HG02623 (cell line): ENCODE results near the gene GNB5.
"Not testable (repeated sequence)": the region's sequence is repeated elsewhere in the genome, so short reads cannot be mapped to it uniquely, and the experiment has no call there.

ENCODE experiments used
- ATAC-seq: cut with Tn5 transposase; IDR thresholded peaks from one replicate; pipeline ENCODE4 v1.9.1; 2021; ENCODE audit warnings: moderate library complexity; ENCODE audit not compliant: unreplicated experiment

Gene GNB5

DNA sequence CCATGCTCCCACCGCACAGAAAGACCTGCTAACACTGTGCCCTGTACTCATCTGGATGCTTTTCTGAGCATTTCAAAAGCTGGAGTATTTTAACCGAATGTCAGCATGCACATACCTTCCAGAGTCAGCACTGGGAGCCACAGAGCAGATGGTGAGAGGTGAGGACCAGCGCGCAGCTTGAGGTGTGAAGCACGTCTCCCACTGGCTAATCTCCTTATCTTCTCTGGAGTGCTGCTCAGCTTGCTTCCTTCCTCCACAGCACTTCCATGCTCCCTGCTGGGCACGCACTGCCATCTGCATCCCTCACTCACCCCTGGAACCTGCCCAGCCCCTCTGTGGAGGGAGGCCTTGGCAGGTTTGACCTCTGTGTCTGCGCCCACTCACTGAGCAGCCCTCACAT is at the start of gene GNB5:
GNB5 (minus strand) TSS at position 186 of the 400 bp plus-strand sequence. CDS start 6,716 bp downstream, outside the sequence.
- ATAC-seq = no peak

DNA sequence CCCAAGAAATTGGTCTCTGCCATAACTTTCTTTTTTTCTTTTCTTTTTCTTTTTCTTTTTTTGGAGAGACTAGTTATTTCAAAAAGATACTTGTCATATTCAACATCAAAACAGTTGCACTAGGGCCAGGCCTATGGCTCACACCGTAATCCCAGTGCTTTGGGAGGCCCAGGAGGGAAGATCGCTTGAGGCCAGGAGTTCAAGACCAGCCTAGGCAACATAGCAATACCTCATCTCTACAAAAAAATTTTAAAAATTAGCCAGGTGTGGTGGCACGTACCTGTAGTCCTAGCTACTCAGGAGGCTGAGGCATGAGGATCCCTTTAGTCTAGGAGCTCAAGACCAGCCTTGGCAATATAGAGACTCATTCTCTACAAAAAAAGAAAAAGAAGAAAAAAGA is 49.0 kb upstream of the GNB5 start:
- ATAC-seq = no peak

DNA sequence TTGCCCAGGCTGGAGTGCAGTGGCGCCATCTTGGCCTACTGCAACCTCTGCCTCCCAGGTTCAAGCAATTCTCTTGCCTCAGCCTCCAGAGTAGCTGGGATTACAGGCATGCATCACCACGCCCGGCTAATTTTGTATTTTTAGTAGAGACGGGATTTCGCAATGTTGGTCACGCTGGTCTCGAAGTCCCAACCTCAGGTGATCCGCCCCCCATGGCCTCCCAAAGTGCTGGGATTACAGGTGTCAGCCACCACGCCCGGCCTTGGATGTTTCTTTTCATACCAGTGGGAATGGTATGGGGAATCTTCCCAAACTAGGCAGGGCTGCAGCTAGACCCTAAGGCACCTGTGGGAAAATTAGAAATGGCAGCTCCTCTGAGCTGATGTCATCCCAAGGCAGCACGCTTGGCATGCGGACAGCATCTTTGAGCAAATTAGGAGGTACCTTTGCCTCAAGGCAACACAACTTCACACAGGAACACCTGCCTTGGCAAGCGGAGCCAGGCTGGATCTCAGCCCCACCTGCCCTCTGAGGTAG is 47.9 kb upstream of the GNB5 start:
- ATAC-seq = not testable (repeated sequence)

DNA sequence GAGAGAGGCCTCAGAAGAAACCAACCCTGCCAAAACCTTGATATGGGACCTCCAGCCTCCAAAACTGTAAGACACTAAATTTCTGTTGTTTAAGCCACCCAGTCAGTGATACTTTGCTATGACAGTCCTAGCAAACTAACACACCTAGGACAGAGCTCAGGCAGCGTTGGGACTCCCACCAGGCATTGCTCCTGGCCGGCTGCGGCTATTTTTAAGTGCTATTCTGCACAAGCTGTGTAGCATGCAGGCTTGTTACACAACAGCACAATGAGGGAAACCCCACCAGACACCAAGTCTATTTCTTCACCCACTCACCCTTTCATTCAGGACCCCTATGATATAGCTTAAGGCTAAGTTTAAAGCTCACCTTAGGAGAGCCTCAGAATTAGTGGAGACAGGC is 47.0 kb upstream of the GNB5 start:
- no peak for ATAC-seq

DNA sequence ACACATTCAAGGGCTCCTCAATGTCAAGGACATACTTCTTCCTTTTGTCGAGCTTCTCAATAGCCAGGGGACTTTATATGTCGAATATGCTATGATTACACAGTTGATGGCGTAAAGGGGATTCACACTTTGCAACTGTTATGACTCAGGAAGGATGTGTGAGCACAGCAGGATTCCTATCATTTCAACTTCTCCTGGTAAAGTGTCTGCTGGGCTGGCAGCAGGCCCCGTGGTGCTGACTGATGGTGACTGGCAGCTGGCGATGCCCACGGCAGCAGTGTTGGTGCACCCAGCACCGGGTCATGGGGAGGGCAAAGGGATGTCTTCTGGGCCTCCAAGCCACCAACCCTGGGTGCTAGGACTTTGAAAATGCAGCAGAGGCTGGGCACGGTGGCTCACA is 44.8 kb upstream of the GNB5 start:
- no peak for ATAC-seq

DNA sequence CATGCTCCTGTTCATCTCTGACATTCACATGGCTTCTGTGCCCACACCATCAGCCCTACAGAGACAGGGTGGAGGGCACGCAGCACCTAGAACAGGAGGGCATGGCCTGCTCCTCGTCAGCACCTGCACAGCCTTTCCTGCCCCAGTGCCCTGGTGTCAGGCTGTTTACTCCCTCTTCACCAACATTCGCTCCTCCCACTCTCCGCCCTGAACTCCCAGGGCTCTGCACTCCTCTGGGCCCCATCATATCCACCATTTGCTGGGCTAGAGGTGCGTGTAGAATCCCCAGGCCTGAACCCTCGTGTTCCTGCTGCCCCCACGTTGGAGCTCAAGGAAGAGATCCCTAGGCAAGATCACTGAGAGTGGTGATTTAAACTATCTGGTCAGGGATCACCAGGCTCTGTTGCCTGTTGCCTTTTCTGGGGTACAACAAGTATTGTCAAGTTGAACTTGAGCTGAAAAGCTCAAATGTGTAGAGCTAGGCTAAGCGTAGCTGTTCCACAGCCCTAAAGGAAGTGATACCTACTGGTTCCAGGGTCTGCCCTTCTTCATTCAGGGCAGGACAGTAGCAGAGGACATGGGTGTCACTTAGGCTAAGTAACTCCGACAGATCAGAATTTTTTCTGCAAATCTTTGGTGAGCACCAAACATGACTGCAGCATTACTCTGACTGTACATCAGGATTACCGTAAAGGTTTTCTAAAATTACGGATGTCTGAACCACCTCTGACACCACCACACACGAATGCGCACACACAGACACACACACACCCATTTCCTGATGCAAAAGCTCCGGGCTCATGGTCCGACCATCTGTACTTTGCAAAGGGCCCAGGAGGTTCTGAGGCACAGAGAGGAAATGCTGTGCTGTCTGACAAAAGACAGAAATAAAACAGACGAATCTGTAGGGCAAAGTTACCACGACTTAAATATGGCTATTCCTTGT is 43.7 kb upstream of the GNB5 start:
- ATAC-seq = peak; percentile 40

DNA sequence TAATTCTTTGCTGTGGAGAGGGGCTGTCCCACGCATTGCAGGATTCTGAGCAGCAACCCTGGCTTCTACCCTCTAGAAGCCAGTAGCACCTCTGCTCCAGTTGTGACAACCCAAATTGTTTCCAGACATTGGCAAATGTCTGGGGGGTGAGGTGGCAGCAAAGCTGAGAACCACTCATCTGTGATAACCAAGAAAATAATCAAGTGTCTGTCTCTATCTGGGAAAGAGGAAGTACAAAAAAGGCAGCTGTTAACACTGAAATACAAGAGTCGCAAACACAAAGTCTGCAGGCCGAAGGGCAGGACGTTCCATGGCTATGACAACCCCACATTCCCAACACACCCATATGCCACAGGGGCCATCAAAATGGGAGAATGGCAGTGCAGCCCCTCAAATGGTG is 42.2 kb upstream of the GNB5 start:
- no peak for ATAC-seq

DNA sequence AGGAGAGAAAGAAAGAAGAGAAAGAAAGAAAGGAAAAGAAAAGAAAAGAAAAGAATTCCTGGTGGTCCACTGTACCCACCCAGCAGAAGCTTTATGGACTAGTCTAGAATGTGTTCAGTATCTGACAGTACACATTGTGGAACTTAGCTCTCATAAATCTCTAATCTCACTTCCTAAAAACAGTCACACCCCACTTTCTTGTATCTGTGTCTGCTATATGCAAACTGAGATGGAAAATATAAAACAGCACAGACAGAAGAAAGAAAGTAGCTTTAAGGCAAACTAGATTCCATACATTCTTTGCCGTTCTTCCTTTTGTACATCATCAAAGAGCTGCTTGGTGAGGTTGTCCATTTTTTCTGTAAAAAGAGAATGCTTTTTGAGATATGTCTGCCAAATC is 41.1 kb upstream of the GNB5 start:
- ATAC-seq = peak; percentile 60

DNA sequence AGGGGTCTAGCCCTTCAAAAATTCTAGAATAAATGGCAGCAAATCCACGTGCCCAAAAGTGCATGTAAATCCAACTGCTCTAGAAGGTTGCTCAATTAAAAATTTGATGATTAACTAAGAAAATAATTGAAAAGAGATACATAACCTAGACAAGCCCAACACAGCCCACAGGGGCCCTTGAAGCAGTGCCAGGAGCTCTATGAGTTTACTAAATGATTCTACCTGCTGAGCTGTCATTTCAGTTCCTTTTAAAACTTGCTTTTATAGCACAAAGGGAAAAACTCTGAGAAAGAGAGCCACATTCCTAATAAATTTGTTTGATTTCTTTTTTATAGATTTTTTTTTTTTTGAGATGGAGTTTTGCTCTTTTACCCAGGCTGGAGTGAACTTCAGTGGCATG is 38.9 kb upstream of the GNB5 start:
- ATAC-seq = no peak

DNA sequence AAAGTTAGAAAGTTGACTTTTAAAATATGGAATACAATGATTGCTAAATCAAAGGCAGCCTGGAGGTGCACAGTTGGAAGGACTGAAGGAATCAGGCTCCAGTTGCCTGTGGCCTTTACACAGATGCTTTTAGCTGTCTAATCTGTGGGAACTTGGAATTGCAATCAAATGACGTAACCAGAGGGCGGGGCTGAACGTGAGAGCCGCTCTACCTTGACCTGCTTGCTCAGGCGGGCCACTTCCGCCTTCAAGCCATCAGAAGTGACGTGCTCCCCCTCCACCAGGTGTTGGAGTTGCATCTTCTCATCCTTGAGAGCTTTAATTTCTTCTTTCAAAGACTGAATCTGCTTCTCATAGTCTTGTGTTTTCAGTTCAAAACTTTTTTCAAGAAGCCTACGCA is 37.7 kb upstream of the GNB5 start:
- no peak for ATAC-seq

DNA sequence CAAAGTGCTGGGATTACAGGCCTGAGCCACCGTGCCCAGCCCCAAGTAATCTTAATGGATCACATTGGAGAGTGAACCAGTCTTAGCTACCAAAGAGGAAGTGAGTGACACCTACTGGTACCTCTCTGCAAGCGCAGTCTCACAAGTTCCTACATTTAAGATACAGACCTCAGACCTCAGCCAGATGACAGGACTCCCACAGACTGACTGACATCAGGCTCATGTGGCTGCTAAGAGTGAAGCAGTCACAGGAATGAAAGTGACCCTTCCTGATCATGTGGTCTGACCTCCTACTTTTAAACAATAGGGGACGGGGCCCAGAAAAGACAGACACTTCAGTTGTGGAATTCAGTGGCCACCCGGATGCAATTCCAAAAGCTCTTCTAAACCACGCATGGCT is 36.3 kb upstream of the GNB5 start:
- peak; percentile 83 for ATAC-seq

DNA sequence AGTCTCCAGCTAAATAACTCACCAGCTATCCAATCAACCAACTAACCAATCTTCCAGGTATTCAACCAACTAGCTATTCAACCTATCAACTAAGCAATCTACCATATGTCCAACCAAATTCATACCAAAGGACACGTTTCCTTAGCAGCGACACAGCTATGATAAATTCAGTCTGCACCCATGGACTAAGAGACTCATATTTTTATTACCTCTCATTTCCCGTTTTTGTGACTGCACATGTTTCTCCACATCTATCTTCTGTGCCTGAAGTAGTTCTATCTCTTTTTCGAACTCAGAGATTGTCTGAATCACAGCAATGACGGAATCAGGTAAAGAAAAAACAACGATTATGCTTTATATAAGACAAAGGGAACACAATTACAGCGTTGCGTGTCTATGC is 34.0 kb upstream of the GNB5 start:
- ATAC-seq = no peak

DNA sequence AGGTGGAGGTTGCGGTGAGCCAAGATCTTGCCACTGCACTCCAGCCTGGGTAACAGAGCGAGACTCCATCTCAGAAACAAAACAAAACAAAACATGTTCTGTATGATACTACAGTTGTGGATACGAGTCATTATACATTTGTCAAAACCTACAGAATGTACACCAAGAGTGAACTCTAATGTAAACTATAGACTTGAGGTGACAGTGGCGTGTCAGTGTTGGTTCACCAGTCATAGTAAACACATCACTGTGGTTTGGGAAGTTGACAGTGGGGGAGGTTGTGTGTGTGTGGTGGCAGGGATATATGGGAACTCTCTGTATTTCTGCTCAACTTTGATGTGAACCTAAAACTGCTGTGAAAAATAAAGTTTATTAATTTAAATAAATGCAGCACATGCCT is 33.0 kb upstream of the GNB5 start:
- ATAC-seq = no peak

DNA sequence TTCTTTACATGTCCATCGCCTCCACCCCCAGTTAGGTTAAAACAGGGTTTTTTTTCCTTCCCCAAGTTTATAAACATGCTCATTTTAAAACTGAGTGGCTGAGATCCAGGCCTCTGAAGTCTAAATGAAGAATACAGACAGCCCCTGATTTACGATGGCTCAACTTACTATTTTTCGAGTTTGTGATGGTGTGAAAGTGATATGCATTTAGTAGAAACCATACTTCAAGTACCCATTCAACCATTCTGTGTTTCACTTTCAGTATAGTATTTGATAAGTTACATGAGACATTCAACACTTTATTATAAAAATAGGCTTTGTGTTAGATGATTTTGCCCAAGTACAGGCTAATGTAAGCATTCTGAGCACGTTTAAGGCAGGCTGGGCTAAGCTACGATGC is 30.5 kb upstream of the GNB5 start:
- ATAC-seq = no peak

DNA sequence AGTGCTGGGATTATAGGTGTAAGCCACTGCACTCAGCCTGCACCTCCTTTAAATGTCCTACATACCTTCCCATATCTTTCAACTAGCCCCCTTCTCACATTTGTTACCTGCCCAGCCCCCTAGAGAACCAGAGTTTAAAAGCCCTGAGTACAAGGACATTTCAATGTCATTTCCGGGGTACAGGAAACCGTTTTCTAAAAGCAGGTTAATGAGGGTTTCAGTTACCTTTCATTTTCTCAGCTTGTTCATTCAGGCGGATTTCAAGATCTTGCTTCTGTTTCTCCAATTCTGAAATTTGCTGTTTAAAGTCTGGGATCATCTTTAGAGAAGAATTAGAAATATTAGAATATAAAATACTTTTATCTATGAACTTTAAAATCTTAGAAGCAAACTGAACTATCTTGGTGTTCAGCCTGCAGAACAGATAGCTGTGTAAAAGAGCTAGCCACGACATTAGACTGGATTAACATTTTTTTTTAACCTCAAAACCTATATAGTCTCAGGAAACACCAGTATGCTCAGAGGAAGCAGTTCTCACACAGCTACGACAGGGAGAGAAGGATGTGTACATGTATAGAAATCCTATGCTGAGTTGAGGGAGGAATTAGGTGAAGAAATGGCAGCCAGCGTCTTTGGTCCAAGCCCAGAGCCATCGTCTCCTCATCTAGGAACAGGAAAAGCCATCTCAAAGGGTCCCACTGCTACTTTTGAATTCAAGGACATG is 29.9 kb upstream of the GNB5 start:
- ATAC-seq = no peak

DNA sequence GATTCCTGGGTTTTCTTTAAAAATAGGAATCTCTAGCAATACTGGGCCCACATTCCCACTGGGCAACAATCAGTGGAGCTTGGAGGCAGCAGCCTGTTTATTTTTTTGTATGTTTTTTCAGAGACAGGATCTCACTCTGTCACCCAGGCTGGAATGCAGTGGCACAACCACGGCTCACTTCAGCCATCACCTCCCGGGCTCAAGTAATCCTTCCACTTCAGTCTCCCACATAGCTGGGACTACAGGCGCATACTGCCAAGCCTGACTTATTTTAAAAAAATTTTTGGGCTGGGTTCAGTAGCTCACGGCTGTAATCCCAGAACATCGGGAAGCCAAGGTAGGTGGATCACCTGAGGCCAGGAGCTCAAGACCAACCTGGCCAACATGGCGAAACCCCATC is 29.1 kb upstream of the GNB5 start:
- no peak for ATAC-seq

DNA sequence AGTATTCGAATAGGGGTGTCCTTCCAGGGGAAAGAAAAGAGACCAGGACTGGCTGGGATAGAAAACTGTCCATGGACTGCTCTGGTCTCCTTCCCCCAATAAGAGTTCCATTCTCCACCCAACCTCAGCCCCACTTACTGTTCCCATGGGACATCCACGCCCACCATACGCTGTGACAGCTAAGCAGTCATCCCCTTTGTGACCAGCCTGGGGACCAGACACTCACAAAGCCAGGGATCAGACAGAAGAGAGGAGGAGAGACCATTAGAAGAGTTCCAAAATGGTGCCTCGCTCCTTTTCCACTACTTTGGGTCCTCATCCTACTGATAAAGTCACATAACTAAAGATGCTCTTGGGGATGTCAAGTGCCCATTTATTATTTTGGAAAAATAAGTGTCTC is 27.6 kb upstream of the GNB5 start:
- no peak for ATAC-seq

DNA sequence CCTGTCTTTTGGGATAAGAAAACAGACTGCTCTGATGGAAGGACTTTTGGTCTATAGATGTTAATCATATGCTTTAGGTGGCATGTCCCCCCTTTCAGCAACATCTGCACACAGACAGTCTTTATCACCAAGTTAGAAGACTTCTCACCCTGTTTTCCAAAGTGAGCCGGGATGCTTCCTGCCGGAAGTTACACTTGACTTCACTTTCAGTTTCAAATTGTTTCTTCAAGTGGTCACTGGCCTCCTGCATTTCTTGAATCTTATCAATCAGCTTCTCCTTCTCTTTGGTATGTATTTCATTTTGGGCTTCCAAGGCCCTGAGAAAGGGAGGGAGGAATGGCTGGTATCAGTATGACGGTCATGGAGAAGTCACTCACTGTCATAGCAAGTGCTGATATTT is 27.2 kb upstream of the GNB5 start:
- ATAC-seq = no peak

DNA sequence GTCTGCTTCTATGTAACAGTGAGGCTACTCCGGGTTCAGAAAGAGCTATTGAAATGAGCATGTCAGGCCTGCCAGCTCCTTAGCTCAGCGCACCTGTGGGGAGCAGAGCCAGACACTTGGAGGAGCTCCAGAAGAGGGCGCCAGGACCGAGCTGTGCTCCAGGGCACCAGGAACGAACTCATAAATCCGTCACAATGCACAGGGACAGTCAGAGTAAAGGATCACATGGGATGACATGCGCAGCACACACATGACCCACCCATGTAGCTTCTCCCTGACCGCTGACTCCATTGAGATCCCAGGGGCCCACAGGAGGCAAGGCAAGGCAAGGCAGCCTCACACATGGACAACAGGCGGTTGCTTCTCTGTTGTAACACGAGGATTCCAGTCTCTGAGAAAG is 26.0 kb upstream of the GNB5 start:
- no peak for ATAC-seq

DNA sequence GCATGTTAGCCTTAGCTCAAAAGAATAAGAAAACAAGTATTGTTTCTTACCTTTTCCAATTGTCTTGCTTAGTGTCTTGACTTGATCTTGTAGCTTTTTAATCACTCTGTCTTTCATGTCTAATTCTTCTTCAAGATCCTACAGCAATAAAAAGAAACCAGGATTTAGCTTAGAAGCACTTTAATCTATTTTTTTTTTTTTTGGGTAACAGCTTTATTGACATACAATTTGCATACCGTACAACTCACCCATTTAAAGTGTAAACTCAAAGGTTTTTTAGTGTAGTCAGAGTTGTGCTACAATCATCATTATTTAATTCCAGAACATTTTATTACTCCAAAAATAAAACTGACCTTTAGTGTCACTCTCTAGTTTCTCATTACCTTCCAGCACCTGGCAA is 23.4 kb upstream of the GNB5 start:
- no peak for ATAC-seq

DNA sequence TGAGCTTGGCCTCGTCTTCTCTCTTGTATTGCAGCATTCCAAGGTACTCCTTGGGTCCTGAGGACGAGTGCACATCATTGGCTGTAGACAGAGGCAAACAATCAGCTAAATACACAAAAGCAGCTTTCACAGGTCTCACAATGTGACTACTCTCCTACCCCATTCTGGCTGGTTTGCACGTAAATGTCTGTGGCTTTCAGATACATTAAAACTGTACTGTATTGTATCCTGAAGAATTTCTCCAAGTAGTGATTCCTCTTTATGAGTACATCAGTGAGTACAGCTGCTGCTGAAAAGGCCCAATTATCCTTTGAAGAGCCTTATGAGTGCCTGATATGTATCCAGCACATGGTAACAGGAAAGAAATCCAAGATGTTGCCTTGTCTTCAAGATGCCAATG is 22.0 kb upstream of the GNB5 start:
- ATAC-seq = no peak
